KOPT-K1 (cell line): ENCODE measurements around the gene C2CD4C.
"Not testable (repeated sequence)": the region's sequence is repeated elsewhere in the genome, so short reads cannot be mapped to it uniquely, and the experiment has no call there.

Experiments used
- H3K27ac ChIP-seq: fragments of 200-600 bp; sonication (generic); 2 replicates; pipeline ENCODE4 v1.5.1; 2016; ENCODE audit warnings: antibody characterized with exemption, mild to moderate bottlenecking, low read depth, low read length; ENCODE audit not compliant: poor library complexity, severe bottlenecking
- H3K36me3 ChIP-seq: fragments of 200-600 bp; sonication (generic); 2 replicates; pipeline ENCODE4 v1.5.1; 2017; ENCODE audit warnings: antibody characterized with exemption, mild to moderate bottlenecking, low read length, moderate library complexity; ENCODE audit not compliant: insufficient read depth
- H3K9me3 ChIP-seq: fragments of 200-600 bp; sonication (generic); 2 replicates; pipeline ENCODE4 v1.5.1; 2017; ENCODE audit warnings: antibody characterized with exemption, low read length, mild to moderate bottlenecking; ENCODE audit not compliant: insufficient read depth, poor library complexity, severe bottlenecking

C2CD4C gene

DNA sequence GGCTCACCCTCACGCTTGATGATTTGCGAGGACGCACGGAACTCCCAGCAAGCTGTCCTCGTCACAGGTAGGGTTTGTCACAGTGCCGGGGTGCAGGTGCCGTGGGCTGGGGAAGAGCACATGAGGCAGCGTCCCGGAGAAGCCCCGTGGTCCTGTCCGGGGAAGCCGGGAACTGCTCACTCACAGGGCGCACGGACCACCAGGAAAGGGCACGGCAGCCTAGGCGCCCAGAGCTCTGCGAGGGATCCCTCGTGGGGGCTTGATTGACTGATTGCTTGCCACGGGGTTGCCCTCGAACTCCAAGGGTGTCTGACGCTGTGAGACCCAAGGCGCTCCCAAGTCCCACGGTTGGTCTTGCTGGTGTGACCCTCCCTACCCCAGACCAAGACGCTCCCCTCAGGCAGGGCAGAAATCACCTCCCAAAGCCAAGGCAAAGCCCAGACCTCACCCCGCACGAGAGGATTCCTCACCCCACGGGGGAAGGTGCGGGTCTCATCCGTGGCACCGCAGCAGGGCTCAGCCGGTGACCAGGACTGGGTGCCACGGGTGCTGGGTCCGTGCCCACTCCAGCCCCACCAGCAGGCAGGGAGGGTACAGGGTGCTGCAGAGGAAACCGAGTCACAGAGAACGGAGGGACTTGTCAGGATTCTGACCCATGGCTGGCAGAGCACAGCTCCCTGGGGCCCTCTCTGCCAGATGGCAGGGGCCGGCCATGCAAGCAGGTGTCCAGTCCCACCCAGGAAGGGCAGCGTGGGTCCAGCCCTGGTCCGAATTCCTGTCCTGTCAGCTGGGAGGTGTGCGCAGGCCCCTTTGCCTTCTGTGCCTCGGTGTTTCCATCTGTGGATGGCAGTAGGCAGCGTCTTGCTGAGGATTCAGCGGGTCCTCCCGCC is 7.7 kb downstream of the C2CD4C start:
- Histone ChIP-seq H3K9me3 (no peaks in the 10 kb centered on the region), H3K27ac (no peak overlapping the region), H3K36me3 (no peaks in the 10 kb centered on the region)

DNA sequence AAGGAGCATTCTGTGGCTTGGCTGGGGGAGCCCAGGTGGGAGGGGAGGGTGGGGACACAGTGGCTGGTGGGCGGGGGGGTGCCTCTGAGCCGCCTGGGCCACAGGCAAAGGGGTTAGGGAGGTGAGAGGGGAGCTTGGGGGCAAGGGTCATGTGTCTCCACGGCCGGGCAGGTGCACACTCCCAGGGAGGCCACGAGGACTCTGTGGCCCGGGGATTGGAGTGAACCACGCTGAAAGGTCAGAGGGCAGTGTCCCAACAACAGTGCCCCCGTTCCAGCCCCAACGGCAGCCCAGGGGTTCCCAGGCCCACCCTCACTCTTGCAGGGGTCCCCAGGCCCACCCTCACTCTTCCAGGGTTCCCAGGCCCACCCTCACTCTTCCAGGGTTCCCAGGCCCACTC is 9.6 kb downstream of the C2CD4C start:
- no peak overlapping the region for H3K27ac ChIP-seq
- H3K9me3 ChIP-seq = peaks cover 5% of the 10 kb centered on the region
- no peaks in the 10 kb centered on the region for H3K36me3 ChIP-seq

DNA sequence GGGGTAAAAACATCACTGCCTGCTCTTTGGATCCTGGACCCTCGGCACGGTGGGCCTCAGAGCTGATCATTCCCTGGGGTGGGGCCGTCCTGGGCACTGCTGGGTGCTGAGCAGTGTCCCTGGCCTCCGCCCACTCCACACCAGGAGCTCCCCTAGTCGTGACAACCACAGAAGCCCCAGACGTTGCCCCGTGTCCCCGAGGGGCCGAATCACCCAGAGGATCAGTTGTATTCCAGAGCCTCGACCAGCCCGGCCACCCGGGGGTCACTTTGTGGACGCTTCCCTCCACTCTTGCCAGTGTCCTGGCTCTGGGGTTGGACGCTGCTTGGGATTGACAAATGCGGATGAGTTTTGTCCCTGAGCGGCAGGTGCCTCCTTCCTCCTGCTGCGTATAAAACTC is 10.2 kb downstream of the C2CD4C start:
- no peak overlapping the region for H3K27ac ChIP-seq
- H3K9me3 ChIP-seq = peaks cover 5% of the 10 kb centered on the region
- H3K36me3 ChIP-seq = no peaks in the 10 kb centered on the region

DNA sequence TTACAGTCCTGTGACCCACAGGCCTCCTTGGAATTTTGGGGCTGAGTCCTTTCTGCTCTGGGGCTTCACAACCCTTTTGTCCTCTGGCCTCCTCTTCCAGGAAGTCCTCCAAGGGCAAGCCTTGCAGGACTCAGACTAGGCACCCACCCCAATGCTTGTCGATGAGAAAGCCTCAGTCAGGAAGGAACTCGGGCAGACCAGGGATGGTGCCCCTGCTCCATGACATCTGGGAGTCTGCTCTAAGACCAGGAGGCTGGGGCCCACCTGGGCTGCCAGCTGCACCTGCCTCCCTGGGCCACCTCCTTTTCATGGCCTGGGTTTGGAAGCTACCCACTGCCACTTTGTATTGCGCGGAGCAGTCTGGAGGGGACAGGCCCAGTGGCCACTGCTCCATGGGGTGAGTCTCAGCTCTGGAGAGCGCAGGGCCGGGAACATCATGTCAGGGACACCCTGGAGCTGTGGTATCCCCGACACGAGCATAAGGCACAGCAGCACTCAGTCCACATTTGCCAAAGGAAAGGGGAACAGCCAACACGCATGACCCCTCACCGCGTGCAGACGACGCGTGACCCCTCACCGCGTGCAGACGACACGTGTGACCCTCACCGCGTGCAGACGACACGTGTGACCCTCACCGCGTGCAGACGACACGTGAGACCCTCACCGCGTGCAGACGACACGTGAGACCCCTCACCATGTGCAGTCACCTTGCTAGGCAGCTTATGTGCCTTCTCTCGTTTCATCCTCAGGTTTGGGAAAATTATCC is 10.8 kb downstream of the C2CD4C start:
- Histone ChIP-seq H3K36me3 (no peaks in the 10 kb centered on the region), H3K9me3 (peaks cover 5% of the 10 kb centered on the region), H3K27ac (no peak overlapping the region)

GRCh38 chr19:397321-397720 is 11.6 kb downstream of the C2CD4C start:
- Histone ChIP-seq H3K36me3 (no peaks in the 10 kb centered on the region), H3K27ac (no peak overlapping the region), H3K9me3 (peaks cover 5% of the 10 kb centered on the region)

GRCh38 chr19:395467-395866 is 13.5 kb downstream of the C2CD4C start:
- Histone ChIP-seq H3K9me3 (peaks cover 5% of the 10 kb centered on the region), H3K36me3 (no peaks in the 10 kb centered on the region), H3K27ac (no peak overlapping the region)

DNA sequence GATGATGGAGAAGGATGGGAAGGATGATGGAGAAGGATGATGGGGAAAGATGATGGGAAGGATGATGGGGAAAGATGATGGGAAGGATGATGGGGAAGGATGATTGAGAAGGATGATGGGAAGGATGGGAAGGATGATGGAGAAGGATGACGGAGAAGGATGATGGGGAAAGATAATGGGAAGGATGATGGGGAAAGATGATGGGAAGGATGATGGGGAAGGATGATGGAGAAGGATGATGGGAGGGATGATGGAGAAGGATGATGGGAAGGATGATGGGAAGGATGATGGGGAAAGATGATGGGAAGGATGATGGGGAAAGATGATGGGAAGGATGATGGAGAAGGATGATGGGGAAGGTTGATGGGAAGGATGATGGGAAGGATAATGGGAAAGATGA is 14.1 kb downstream of the C2CD4C start:
- not testable (repeated sequence) for H3K27ac ChIP-seq, H3K9me3 ChIP-seq

GRCh38 chr19:393560-393959 is 15.4 kb downstream of the C2CD4C start:
- H3K27ac ChIP-seq, H3K36me3 ChIP-seq, H3K9me3 ChIP-seq: not testable (repeated sequence)

More for the DNA sequence above, 14.1 kb downstream of the C2CD4C start:
- not testable (repeated sequence) for H3K36me3 ChIP-seq

DNA sequence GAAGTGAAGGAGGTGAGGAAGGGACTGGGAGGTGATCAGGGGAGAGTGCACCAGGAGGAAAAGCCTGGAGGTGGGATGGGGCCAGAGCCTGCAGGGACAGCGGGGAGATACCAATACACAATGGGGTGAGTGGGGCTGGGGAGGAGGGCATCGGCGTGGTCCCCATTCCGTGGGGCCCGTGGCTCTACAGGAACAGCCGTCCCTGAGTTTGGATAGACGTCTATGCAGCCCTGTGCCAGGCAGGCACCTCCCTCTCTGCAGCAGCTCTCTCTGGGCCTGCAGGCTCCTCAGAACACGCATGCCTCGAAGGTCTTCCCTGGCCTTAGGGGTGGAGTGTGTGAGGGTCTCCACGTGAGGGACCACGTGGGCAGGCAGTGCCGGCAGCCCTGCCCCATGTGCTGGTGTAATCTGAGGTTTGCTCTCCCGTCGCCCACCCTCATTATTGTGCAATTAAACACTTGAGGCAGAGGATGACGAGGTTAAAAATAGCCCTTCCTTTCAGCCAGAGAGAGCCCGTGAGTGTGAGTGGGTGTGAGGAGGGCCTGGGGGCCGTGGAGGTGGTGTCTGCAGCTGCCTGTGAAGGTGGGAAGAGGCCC is 16.5 kb downstream of the C2CD4C start:
- Histone ChIP-seq H3K27ac (no peak overlapping the region), H3K9me3 (peaks cover 5% of the 10 kb centered on the region), H3K36me3 (no peaks in the 10 kb centered on the region)

- Histone ChIP-seq H3K27ac (no peak overlapping the region), H3K9me3 (peaks cover 5% of the 10 kb centered on the region), H3K36me3 (no peaks in the 10 kb centered on the region)
Measured at GRCh38 chr19:391726-392374, 17.1 kb downstream of the C2CD4C start.

DNA sequence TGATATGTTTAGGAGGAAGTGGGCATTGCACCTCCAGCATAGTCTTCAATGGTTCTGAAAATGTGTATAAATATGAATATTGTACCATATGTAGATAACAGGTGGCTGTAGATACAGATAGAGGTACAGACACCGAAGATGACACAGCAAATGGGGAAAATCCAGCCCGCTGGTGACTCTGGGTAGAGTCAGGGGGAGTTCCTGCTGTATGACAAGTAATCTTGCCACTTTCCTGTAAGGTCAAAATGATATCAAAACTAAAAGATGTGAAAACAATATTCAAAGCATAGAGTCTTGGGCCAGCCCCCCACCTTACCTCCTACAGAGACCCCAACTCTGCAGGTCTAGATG is 17.8 kb downstream of the C2CD4C start:
- Histone ChIP-seq H3K9me3 (peaks cover 5% of the 10 kb centered on the region), H3K27ac (no peak overlapping the region), H3K36me3 (no peaks in the 10 kb centered on the region)

DNA sequence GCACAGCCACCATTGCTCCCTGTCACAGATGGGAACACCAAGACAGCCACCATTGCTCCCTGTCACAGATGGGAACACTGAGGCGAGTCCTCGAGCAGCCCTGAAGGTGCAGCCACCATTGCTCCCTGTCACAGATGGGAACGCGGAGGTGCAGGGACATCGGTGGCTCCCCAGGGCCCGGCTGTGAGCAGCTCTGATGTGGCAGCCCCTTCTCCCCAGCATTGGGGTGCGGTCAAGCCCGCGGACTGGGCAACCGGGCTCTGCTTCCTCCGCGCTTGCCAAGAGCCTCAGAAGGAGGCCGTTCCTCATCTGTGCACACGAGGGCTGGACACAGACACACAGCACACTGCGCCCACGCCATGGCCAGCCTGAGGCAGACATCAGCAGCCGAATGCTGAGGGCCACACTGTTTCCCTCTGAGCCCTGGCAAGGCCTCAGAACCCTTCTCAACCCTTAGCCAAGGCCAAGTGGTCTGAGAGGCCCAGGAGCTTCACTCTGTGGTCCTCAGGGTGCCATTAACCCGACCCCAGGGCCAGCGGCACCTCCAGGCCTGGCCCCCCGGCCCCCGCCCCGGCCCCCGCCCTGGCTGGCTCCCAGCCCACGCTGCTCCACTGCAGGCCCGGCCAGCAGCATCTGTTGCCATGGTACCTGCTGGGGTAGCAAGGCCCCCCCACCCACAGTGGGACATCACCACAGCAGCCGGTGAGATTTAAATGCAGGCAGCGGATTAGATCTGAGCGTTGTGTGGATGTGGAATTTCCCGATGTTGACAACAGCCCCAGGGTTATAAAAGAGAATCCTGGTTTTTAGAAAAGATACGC is 18.4 kb downstream of the C2CD4C start:
- Histone ChIP-seq H3K36me3 (no peaks in the 10 kb centered on the region), H3K27ac (no peak overlapping the region), H3K9me3 (peaks cover 3% of the 10 kb centered on the region)

DNA sequence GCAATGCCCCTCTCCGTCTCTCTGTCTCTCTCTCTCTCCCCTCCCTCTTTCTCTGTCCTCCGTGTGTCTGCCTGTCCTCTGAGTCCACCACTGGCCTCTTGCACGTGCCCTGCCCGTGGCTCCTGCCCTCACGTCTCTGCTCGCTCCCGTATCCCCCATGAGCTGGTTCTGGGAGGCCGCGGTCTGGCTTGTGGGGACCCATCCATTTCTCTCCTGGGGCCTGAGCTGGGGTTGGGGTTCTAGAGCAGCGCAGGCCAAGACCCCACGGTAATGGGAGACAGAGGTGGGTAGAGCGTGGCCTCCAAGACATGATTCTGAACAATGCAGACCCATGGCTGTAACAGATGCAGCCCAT is 19.0 kb downstream of the C2CD4C start:
- no peak overlapping the region for H3K27ac ChIP-seq
- H3K9me3 ChIP-seq = no peaks in the 10 kb centered on the region
- H3K36me3 ChIP-seq = no peaks in the 10 kb centered on the region

GRCh38 chr19:389255-389934 is 19.6 kb downstream of the C2CD4C start:
- H3K27ac ChIP-seq = no peak overlapping the region

More at GRCh38 chr19:389255-389934, 19.6 kb downstream of the C2CD4C start:
- Histone ChIP-seq H3K9me3 (no peaks in the 10 kb centered on the region), H3K36me3 (no peaks in the 10 kb centered on the region)
